GM19395 (cell line): ENCODE results near the gene CROCC.

ENCODE experiments used
- ATAC-seq: cut with Tn5 transposase; IDR thresholded peaks from one replicate; pipeline ENCODE4 v1.9.1; 2021; ENCODE audit warnings: mild to moderate bottlenecking, moderate library complexity; ENCODE audit not compliant: unreplicated experiment

CROCC gene

DNA sequence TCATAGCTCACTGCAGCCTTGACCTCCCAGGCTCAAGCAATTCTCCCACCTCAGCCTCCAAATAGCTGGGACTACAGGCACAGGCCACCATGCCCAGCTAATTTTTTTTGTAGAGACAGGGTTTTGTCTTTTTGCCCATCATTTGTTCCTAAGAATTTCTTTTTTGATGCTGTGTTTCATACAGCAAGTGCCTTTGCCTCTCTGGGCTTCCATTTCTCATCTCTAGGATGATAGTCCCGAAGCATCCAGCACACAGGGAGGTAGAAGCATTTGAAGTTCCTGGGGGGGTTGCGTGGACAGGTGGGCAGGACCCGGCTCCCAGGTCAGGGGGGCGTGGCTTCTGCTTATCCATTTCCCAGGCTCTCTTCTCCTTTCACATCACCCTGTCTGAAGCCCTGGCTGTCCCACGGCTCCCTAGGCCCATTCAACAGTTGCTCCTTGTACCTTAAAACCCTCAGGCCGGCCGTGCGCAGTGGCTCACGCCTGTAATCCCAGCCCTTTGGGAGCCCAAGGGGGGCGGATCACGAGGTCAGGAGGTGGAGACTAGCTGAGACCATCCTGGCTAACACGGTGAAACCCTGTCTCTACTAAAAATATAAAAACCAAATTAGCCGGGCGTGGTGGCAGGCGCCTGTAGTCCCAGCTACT, 86.6 kb downstream of the CROCC start:
- no peak for ATAC-seq

DNA sequence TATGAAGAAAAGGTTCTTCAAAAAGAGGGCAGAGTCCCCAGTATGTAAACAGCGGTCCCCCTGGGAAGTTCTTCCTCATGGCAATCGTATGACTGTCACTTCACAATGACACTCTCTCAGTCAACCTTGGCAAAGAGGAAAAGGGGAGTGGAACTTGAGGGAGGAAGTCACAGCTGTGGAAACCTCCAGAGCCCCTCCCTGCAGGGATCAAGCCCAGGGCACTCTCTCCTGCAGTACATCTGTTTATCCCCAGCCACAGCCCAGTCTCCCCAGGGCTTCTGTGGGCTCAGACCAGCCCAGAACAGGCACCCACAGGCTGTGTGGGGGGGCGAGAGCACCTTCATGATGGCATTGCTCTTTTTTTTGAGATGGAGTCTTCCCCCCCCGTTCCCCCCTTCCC, 88.0 kb downstream of the CROCC start:
- no peak for ATAC-seq

DNA sequence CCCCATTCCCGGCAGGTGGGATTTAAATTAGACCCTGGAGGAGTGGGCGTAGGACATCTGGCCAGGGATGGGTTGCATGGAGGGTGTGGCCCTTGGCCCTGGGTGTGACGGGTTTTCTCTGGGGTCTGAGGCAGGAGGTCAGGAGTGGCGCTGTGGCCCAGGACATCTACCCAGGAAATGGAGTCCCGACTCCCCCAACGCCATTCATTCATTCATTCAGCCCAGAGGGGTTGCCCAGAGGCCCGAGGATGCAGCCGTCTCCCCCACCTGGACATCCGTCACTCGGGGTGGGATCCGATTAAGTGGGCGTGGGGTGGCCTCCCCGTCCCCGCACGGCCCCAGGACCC, 89.3 kb downstream of the CROCC start:
- peak; percentile 12 for ATAC-seq

DNA sequence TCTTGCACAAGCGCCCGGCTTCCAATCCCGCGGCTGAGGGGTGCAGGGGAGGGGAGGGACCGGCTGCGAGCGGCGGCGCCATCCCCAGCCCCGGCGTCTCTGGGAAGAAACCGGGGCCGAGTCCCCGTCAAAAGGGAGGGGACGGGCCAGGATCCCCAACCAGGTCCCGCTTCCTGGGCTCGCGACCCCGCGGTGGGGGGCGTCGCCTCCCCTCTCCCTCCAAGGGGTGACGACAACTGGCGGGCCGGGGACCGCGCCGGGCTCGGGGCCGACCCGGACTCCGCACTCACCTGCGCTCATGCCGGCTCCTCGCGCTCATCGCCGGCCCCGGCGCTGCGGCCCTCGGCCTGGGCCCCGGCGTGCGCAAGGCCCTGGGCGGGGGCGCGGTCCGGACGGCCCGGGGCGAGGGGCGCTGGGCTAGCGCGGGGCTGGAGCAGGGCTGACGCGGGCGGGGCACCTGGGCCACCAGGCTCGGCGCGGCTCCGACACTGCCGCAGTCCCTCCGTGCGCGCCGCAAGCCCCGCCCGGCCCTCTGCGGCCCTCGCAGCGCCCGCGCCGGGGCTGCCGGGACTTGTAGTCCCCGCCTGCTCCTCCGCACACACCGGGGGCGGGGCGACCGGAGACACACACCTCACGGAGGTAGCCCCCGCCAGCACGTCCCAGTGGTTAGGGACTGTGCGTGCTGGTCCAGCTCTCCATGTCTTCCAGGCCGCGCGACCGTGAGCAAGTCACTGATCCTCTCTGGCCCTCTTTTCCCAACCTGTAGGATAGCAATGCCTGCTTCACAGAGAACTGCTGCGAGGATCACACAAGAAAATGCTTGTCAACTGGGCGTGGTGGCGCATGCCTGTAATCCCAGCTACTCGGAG, 89.9 kb downstream of the CROCC start, which contains the start of gene ATP13A2:
Gene ATP13A2, minus strand, starts transcription at position 490 of the 869 bp plus-strand sequence. Its CDS starts 190 bp downstream, at position 300.
- peak; percentile 87 for ATAC-seq

DNA sequence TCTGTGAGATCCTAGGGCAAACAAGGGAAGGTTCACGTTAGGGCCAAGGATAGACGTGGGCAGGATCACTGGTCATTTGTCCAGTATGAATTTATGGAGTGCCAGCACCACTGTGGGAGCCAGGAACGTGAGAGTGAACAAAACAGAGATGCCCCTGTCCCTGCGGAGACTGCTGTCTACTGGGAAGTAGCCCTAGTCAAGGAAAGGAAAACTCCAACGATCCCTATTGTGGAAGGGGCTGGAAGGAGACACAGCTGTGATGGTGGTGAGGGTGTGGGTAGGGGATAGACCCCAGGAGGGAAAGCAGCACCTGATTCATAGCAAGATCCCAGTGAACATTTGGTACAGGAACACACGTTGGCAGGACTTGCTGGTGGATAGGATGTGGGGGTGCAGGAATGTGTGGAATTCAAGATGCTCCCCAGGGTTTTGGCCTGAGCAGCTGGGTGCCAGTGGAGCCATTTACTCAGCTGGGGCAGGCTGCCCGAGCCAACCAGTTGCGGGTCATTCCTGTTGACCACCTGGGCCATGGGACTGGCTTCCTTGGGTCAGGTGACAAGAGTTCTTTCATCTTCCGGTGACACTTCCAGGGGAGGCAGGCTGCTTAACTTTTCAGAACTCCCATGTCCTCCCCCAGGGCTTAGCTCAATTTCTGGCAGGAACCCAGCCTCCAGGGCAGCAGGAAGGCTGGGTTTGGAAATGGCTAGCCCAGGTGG, 91.2 kb downstream of the CROCC start:
- no peak for ATAC-seq

DNA sequence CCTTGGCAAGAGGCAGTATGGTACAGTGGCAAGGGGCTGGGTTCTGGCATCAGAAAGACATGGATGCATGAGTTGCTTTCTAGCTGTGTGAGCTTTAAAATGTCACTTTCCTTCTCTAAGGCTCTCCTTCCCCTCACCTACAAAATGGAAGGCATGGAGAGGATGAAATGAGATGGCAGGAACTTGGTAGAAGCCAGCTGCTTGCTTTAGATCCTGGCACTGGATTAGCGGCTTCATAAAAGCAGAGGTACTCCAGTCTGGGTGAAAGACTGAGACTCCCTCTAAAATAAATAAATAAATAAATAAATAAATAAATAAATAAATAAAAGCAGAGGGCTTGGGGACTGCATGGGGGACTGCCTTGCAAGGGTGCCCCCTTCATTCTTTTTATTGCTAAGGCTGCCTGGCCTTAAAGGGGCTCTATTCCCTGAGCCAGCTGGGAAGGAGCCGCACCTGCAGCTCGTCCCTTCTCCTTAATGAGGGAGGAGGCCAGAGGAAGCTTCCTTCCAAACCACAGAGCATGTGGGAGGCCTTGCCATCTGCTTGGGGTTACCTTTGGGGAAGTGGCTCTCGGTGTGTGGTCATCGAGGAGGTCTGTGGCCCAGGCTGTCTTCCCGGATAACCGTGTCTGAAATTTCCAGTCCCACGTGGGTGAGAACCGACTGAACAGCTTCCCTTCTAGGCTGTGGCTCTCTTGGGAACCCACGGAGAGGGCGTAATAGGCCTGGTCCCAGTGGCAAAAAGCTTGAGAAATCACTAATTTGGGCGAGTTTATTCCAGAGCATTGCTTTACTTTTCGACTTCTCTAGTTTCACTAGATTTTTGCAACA, 92.0 kb downstream of the CROCC start:
- no peak for ATAC-seq

DNA sequence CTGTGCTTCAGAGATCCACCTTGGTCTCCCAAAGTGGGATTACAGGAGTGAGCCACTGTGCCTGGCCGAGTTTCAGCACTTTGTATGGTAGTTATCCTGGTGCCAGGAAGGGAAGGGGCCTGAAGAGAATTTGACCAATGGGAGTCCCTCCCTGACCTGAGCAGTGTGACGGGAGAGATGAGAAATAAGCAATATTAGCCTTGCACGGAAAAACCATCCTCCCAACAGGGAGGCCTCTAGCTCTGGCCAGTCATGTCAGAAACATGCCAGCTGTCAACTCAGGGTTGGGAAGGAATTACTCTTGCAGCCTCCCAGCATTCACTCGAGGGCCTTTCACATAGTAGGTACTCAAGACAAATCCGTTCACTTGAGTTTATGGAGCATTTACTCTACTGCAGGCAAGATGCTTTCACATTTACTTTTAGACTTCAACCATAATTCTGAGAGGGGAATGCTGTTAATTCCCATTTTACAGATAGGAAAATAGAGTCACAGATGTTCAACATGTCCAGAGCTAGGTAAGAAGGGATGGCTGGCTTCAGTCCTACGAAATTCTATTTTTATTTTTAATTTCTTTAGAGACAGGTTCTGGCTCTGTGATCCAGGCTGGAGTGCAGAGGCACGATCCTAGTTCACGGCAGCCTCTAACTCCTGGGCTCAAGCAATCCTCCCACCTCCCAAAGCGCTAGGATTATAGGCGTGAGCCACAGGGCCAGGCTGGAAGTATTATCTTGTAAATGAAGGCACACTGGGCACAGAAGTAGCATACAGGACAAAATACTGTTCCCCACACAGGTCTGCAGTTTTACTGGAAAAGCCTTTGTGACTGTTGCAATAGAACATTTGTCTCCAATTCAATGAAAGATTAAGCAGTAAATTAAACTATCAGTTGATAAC, 93.2 kb downstream of the CROCC start:
- ATAC-seq, result no peak

DNA sequence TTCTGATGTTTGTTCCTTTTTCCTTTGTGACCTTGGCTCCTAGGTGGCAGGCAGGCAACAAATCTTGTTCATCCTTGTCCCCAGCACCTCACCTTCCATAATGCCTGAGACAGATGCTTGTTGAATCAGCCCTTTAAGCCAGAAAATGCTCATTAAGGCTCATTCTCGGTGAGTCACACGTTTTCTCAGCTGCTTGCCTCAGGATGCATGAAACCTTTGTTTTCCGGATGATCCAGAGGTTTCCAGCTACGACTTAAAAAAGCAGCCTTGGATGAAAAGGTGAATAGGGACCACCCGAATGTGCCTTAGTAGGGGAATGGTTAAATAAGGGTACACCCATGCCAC, 94.6 kb downstream of the CROCC start:
- ATAC-seq, result no peak

DNA sequence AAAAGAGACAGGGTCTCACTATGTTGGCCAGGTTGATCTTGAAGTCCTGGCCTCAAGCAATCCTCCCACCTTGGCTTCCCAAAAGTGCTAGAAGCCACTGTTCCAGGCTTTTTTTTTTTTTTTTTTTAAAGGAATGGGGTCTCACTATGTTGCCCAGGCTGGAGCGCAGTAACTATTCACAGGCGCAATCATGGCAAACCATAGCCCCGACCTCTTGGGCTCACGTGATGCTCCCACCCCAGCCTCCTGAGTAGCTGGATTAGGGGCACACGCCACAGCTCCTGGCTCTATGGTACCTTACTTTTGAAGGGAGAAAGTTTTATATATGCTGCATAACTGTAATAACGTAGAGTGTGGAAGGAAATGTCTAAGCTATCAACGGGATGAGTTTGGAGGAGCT, 95.7 kb downstream of the CROCC start:
- no peak for ATAC-seq

DNA sequence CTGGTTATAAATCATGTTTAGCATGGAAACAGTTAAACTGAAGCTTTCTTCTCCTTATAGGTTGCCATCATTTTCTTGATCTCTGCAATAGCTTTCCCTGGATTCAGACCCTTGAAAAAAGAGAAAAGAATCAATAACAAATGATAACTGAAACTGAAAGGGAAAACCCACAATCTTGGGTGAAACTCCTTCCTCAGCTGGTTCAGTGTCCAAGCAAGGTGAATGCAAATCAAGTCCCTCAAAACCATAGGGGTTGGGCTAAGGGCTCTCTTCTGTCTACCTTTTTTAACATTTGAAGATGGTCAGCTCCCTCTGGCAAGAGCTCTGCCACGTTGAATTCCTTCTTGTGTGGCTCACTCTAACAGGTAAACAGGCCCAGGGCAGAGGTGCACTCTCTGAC, 97.1 kb downstream of the CROCC start:
- no peak for ATAC-seq

DNA sequence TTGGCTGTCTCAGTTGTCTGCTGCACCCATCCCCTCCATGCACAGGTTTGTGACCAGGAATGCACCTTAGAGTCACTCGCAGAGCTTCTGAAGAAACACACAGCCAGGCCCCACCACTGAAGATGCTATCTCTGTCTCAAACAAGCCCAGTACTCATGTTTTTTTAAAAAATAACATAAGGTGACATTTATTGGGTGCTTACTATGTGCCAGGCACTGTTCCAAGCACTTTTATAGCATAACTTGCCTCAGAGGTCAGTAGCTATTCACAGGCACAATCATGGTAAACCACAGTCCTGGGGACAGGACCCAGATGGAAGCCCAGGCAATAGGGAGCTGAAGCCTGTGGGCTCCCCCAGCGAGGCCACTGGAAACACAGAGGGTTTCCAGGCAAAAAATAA, 98.8 kb downstream of the CROCC start:
- no peak for ATAC-seq

DNA sequence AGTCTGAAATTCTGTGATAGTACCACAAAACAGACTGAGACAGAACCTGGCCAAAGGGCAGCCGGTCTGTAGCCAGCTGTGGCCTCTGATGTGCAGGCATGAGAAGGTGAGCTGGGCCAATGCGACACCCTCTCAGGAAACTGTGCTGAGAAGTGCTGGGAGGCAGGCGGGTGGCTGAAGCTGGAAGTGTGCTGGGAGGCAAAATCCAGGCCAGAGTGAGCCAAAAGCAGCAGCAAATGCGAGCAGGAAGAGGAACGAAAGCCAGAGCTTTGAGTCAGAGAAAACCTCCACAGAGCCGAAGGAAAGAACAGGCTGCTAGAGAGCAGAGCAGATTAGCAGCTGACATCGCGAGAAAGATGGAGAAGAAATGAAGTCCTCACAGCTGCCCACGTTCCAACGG, 100.2 kb downstream of the CROCC start:
- no peak for ATAC-seq
